SK-N-SH (cell line): ENCODE results near the gene SPRED2. TPM values are rescaled to one million over a fixed set of nuclear protein-coding genes. Genes with fewer than 3 reads are reported as not detected.

ENCODE experiments used
- CTCF ChIA-PET: fragments of 300-600, 350-600 bp; formaldehyde crosslinking; extraction: SDS; loops from one replicate; lab custom pipeline; 2021; lab: Yijun Ruan, JAX
- POLR2A ChIA-PET: fragments of 350-600 bp; sonication (Branson Sonifier 250); formaldehyde crosslinking; extraction: SDS; loops from one replicate; lab custom pipeline; 2020; ENCODE audit warnings: antibody characterized with exemption, inconsistent platforms; lab: Yijun Ruan, JAX
- DNase-seq: peaks from one replicate; pipeline ENCODE4 v3.0.0; 2012
- H2AFZ ChIP-seq: fragments of 200-600 bp; sonication (generic); 2 replicates; pipeline ENCODE4 v1.8.1; 2016; ENCODE audit warnings: antibody characterized with exemption, mild to moderate bottlenecking, low read depth
- H3F3A ChIP-seq: fragments of 200-600 bp; sonication (generic); replicated peaks from 2 replicates; pipeline ENCODE3; 2016; ENCODE audit warnings: antibody characterized with exemption, mild to moderate bottlenecking; ENCODE audit not compliant: insufficient read depth
- H3K27ac ChIP-seq, 2 experiments: fragments of 200-500 bp in 1 of 2; fragments of 200-600 bp in 1 of 2; sonication (Bioruptor generic) in 1 of 2; sonication (generic), shearing (Covaris generic) in 1 of 2; 2 replicates each; pipeline versions ENCODE4 v1.5.1 to v1.6.1; 2014 to 2016; ENCODE audit warnings: low read depth in 2 of 2, inconsistent platforms in 1 of 2, low read length in 1 of 2, mild to moderate bottlenecking in 1 of 2, mixed read lengths in 1 of 2
- H3K27me3 ChIP-seq: fragments of 200-600 bp; sonication (generic), shearing (Covaris generic); 2 replicates; pipeline ENCODE4 v1.6.1; 2016; ENCODE audit warnings: mixed run types; ENCODE audit not compliant: insufficient read depth
- H3K36me3 ChIP-seq, 2 experiments: fragments of 200-500 bp in 1 of 2; fragments of 200-600 bp in 1 of 2; sonication (Bioruptor generic) in 1 of 2; sonication (generic) in 1 of 2; replicated peaks in 1 of 2; 2 replicates each; pipeline versions ENCODE3 to v1.5.1; 2014 to 2016; ENCODE audit warnings: low read length in 1 of 2, mild to moderate bottlenecking in 1 of 2; ENCODE audit not compliant: insufficient read depth in 2 of 2, control insufficient read depth in 1 of 2
- H3K4me1 ChIP-seq, 2 experiments: fragments of 200-500 bp in 1 of 2; fragments of 200-600 bp in 1 of 2; sonication (Bioruptor generic) in 1 of 2; sonication (generic), shearing (Covaris generic) in 1 of 2; 2 replicates each; pipeline versions ENCODE4 v1.5.1 to v1.6.1; 2014 to 2016; ENCODE audit warnings: low read depth in 1 of 2, low read length in 1 of 2, mixed run types in 1 of 2; ENCODE audit not compliant: insufficient read depth in 2 of 2, control insufficient read depth in 1 of 2
- H3K4me2 ChIP-seq: fragments of 200-600 bp; sonication (generic), shearing (Covaris generic); 2 replicates; pipeline ENCODE4 v1.6.1; 2017; ENCODE audit warnings: mixed run types
- H3K4me3 ChIP-seq, 2 experiments: fragments of 200-500 bp in 1 of 2; fragments of 200-600 bp in 1 of 2; sonication (Bioruptor generic) in 1 of 2; sonication (generic), shearing (Covaris generic) in 1 of 2; 2 replicates each; pipeline versions ENCODE4 v1.5.1 to v1.8.1; 2014 to 2016; ENCODE audit warnings: low read depth in 2 of 2, inconsistent platforms in 1 of 2, low read length in 1 of 2, mild to moderate bottlenecking in 1 of 2, mixed read lengths in 1 of 2, moderate library complexity in 1 of 2
- H3K79me2 ChIP-seq: fragments of 200-600 bp; sonication (generic); 2 replicates; pipeline ENCODE4 v1.8.1; 2017; ENCODE audit warnings: mild to moderate bottlenecking; ENCODE audit not compliant: insufficient read depth
- H3K9ac ChIP-seq: fragments of 200-600 bp; sonication (generic); 2 replicates; pipeline ENCODE4 v1.6.1; 2017; ENCODE audit warnings: mixed run types
- H3K9me2 ChIP-seq: fragments of 200-600 bp; sonication (generic); 2 replicates; pipeline ENCODE4 v1.6.1; 2017; ENCODE audit warnings: mixed run types
- H3K9me3 ChIP-seq: fragments of 200-600 bp; sonication (generic); 2 replicates; pipeline ENCODE4 v1.6.1; 2017; ENCODE audit warnings: mixed run types, mild to moderate bottlenecking, moderate library complexity
- H4K20me1 ChIP-seq: fragments of 200-600 bp; sonication (generic); 2 replicates; pipeline ENCODE4 v1.6.1; 2017; ENCODE audit warnings: mild to moderate bottlenecking, mixed run types; ENCODE audit not compliant: insufficient read depth
- CHD2 ChIP-seq: fragments of 150-350 bp; IDR thresholded peaks from 2 replicates; pipeline ENCODE4 v1.6.1; 2018; ENCODE audit warnings: low read length; ENCODE audit not compliant: partially characterized antibody
- EP300 ChIP-seq, 2 experiments: IDR thresholded peaks; 2 replicates each; pipeline versions ENCODE4 v1.4.0 to v1.6.1; 2012; ENCODE audit warnings: borderline replicate concordance in 1 of 2, low read depth in 1 of 2, low read length in 1 of 2
- FOSL2 ChIP-seq: IDR thresholded peaks from 2 replicates; pipeline ENCODE4 v1.4.0; 2012; ENCODE audit warnings: low read depth, mild to moderate bottlenecking, moderate library complexity, borderline replicate concordance
- FOXM1 ChIP-seq: IDR thresholded peaks from 2 replicates; pipeline ENCODE4 v1.4.0; 2012; ENCODE audit warnings: low read depth, mild to moderate bottlenecking
- GATA2 ChIP-seq: sonication (generic); formaldehyde crosslinking; IDR thresholded peaks from 2 replicates; pipeline ENCODE4 v1.5.0; 2020; ENCODE audit warnings: mild to moderate bottlenecking, missing genetic modification reagents
- MEF2A ChIP-seq: IDR thresholded peaks from 2 replicates; pipeline ENCODE4 v1.4.0; 2012; ENCODE audit warnings: low read depth, borderline replicate concordance
- NRF1 ChIP-seq: IDR thresholded peaks from 2 replicates; pipeline ENCODE4 v1.6.1; 2012; ENCODE audit warnings: low read depth, mild to moderate bottlenecking, low read length
- POLR2AphosphoS5 ChIP-seq: IDR thresholded peaks from 2 replicates; pipeline ENCODE4 v1.6.1; 2012; ENCODE audit warnings: low read depth, low read length
- RFX5 ChIP-seq: IDR thresholded peaks from 2 replicates; pipeline ENCODE4 v1.6.1; 2012; ENCODE audit warnings: mild to moderate bottlenecking, improper control_type of control experiment, low read length
- RXRA ChIP-seq: IDR thresholded peaks from 2 replicates; pipeline ENCODE4 v1.4.0; 2012; ENCODE audit warnings: low read depth, mild to moderate bottlenecking, borderline replicate concordance
- SMC3 ChIP-seq: IDR thresholded peaks from 2 replicates; pipeline ENCODE4 v1.6.1; 2012; ENCODE audit warnings: low read depth, low read length, improper control_type of control experiment
- TAF1 ChIP-seq: IDR thresholded peaks from 2 replicates; pipeline ENCODE4 v1.6.1; 2012; ENCODE audit warnings: low read depth, mild to moderate bottlenecking, low read length, moderate library complexity, borderline replicate concordance
- TEAD4 ChIP-seq: IDR thresholded peaks from 2 replicates; pipeline ENCODE4 v1.4.0; 2012; ENCODE audit warnings: mild to moderate bottlenecking, borderline replicate concordance; ENCODE audit not compliant: insufficient read depth
- WGBS: methylation state at CpG from one replicate; pipeline ENCODE4 v1.1.6; 2017; ENCODE audit warnings: low lambda C conversion rate; 5-methylcytosine and 5-hydroxymethylcytosine counted together
- polyA plus RNA-seq, 3 experiments: library from polyadenylated mRNA; depleted of rRNA; stranded (reverse); fragments of >200 nt; gene quantifications; 2 replicates each; pipeline ENCODE4 v1.2.3, GENCODE V29; 2012
- TF ChIP-seq, protein P1 (sequence below): IDR thresholded peaks from 2 replicates; pipeline ENCODE4 v1.6.1; 2012; ENCODE audit warnings: mild to moderate bottlenecking, low read depth, low read length, moderate library complexity
- TF ChIP-seq, protein P2 (sequence below): fragments of 150-350 bp; IDR thresholded peaks from 2 replicates; pipeline ENCODE4 v1.6.1; 2017; ENCODE audit warnings: antibody characterized with exemption, low read length, low read depth, borderline replicate concordance
- TF ChIP-seq, protein P3 (sequence below): IDR thresholded peaks from 2 replicates; pipeline ENCODE4 v1.4.0; 2012; ENCODE audit warnings: low read depth, borderline replicate concordance
- TF ChIP-seq, protein P4 (sequence below): fragments of 200-600 bp; sonication (generic); IDR thresholded peaks from 2 replicates; pipeline ENCODE4 v1.6.1; 2017; ENCODE audit warnings: antibody characterized with exemption, mild to moderate bottlenecking, moderate library complexity

Gene SPRED2
- polyA plus RNA-seq, 1 of the 3 experiments (the other 2 are of a cell fraction), result 21.9 TPM

DNA sequence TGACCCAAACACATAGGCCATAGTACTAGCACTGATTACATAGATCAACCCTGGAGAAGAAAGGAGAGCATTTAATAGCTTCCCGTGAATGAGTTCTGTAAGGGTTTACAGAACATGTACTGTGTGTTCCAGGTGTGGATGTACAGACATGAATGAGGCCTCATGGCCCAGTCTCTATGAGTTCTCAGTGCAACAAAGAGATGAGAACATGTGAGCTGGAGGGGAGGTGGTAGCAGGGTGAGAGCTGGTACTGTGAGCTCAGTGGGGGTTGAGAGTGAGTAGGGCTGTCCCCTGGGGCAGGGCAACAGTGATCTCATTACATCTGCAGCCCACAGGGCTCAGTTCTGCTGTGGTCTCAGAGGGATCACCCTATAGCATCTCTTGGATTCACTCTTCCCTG lies 42.6 kb upstream of the SPRED2 start (continued):
- TF ChIP-seq, protein P1, sequence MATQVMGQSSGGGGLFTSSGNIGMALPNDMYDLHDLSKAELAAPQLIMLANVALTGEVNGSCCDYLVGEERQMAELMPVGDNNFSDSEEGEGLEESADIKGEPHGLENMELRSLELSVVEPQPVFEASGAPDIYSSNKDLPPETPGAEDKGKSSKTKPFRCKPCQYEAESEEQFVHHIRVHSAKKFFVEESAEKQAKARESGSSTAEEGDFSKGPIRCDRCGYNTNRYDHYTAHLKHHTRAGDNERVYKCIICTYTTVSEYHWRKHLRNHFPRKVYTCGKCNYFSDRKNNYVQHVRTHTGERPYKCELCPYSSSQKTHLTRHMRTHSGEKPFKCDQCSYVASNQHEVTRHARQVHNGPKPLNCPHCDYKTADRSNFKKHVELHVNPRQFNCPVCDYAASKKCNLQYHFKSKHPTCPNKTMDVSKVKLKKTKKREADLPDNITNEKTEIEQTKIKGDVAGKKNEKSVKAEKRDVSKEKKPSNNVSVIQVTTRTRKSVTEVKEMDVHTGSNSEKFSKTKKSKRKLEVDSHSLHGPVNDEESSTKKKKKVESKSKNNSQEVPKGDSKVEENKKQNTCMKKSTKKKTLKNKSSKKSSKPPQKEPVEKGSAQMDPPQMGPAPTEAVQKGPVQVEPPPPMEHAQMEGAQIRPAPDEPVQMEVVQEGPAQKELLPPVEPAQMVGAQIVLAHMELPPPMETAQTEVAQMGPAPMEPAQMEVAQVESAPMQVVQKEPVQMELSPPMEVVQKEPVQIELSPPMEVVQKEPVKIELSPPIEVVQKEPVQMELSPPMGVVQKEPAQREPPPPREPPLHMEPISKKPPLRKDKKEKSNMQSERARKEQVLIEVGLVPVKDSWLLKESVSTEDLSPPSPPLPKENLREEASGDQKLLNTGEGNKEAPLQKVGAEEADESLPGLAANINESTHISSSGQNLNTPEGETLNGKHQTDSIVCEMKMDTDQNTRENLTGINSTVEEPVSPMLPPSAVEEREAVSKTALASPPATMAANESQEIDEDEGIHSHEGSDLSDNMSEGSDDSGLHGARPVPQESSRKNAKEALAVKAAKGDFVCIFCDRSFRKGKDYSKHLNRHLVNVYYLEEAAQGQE, result no peak
- TF ChIP-seq POLR2AphosphoS5, result no peak
- TF ChIP-seq TEAD4, result no peak
- no peak for TF ChIP-seq MEF2A
- no peak for TF ChIP-seq NRF1

DNA sequence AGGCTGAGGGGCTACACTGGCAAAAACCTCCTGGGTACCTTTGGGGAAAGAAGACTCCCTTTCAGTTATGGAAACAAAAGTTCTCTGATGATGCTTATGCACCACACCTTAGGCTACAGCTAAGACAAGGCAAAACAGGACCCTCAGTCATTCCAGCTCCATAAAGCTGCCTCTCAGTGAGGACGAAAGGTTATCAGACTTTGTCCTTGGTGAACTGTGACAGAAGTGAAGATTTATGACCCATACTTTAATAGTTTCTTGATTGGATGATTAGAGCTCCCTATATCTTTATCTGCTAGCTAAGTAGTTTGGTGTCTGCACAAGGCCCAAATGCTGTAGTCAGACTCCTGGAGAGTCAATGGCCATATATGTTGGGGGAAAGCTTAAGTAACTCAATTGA lies 40.6 kb upstream of the SPRED2 start:
- no peak overlapping the region for H3K9ac ChIP-seq
- H4K20me1 ChIP-seq, result no peaks in the 10 kb centered on the region
- 63% methylated on average over 1 of the region's 1 CpG for WGBS
- TF ChIP-seq NRF1 (no peak), CHD2 (no peak), EP300 (IDR thresholded peaks at IDR 0.05; ENCODE audit: borderline replicate concordance in 1 of 2, low read depth in 1 of 2, low read length in 1 of 2) (no peak), FOXM1 (no peak), TEAD4 (no peak), RFX5 (no peak)
- TF ChIP-seq, protein P2, sequence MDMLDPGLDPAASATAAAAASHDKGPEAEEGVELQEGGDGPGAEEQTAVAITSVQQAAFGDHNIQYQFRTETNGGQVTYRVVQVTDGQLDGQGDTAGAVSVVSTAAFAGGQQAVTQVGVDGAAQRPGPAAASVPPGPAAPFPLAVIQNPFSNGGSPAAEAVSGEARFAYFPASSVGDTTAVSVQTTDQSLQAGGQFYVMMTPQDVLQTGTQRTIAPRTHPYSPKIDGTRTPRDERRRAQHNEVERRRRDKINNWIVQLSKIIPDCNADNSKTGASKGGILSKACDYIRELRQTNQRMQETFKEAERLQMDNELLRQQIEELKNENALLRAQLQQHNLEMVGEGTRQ, result no peak
- TF ChIP-seq, all 33 proteins: peak for 0
- H3K79me2 ChIP-seq, result no peaks in the 10 kb centered on the region
- H3K4me1 ChIP-seq, result no peaks in the 10 kb centered on the region; a peak in 1 of 4 replicates
- no peaks in the 10 kb centered on the region for H3K9me2 ChIP-seq
- H3K36me3 ChIP-seq, result no peaks in the 10 kb centered on the region
- H3K9me3 ChIP-seq, result no peaks in the 10 kb centered on the region
- POLR2A ChIA-PET, result no interaction called here
- H3K27ac ChIP-seq, result no peak overlapping the region
- H3K4me3 ChIP-seq, result no peak overlapping the region
- DNase-seq, result no peak
- H2AFZ ChIP-seq, result no peak overlapping the region
- no peak overlapping the region for H3K4me2 ChIP-seq
- H3F3A ChIP-seq, result no peaks in the 10 kb centered on the region
- H3K27me3 ChIP-seq, result no peaks in the 10 kb centered on the region
- CTCF ChIA-PET, result interaction anchor here (1.1 to 1.2 kb wide), 2 partner anchors 8 to 10 kb away, joined by 3 read pairs; no protein-coding TSS in a partner anchor

DNA sequence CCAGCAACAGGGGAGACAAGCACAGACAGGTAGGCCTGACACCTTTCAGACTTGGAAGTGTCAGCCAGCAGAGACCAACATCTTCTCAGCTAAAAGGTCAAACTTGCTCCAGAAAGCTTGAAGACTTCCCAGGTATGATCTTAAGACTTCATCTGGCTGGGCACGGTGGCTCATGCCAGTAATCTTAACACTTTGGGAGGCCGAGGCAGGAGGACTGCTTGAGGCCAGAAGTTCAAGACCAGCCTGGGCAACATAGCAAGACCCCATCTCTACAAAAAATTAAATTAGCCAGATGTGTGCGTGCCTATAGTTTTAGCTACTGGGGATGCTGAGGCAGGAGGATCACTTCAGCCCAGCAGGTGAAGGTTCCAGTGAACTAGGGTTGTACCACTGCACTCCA lies 39.0 kb upstream of the SPRED2 start:
- Histone ChIP-seq H3K4me2 (no peak overlapping the region), H3K79me2 (no peaks in the 10 kb centered on the region), H3K9me2 (no peaks in the 10 kb centered on the region), H3K4me3 (no peak overlapping the region), H4K20me1 (no peaks in the 10 kb centered on the region), H3K27ac (no peak overlapping the region), H3K9ac (no peak overlapping the region), H3K36me3 (no peaks in the 10 kb centered on the region), H3K9me3 (no peaks in the 10 kb centered on the region), H3K4me1 (no peaks in the 10 kb centered on the region; a peak in 1 of 4 replicates), H3K27me3 (no peaks in the 10 kb centered on the region), H3F3A (no peaks in the 10 kb centered on the region), H2AFZ (no peak overlapping the region)
- POLR2A ChIA-PET, result no interaction called here
- CTCF ChIA-PET, result interaction anchor here (0.7 kb wide), 1 partner anchor 13 kb away, joined by 3 read pairs; no protein-coding TSS in a partner anchor
- whole genome bisulfite sequencing, result 88% methylated on average over 3 of the region's 3 CpGs
- no peak for DNase-seq
- TF ChIP-seq TAF1 (no peak), SMC3 (no peak), RXRA (no peak), FOSL2 (no peak), GATA2 (no peak)
- TF ChIP-seq, protein P3, sequence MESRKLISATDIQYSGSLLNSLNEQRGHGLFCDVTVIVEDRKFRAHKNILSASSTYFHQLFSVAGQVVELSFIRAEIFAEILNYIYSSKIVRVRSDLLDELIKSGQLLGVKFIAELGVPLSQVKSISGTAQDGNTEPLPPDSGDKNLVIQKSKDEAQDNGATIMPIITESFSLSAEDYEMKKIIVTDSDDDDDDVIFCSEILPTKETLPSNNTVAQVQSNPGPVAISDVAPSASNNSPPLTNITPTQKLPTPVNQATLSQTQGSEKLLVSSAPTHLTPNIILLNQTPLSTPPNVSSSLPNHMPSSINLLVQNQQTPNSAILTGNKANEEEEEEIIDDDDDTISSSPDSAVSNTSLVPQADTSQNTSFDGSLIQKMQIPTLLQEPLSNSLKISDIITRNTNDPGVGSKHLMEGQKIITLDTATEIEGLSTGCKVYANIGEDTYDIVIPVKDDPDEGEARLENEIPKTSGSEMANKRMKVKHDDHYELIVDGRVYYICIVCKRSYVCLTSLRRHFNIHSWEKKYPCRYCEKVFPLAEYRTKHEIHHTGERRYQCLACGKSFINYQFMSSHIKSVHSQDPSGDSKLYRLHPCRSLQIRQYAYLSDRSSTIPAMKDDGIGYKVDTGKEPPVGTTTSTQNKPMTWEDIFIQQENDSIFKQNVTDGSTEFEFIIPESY, result no peak
- TF ChIP-seq, protein P4, sequence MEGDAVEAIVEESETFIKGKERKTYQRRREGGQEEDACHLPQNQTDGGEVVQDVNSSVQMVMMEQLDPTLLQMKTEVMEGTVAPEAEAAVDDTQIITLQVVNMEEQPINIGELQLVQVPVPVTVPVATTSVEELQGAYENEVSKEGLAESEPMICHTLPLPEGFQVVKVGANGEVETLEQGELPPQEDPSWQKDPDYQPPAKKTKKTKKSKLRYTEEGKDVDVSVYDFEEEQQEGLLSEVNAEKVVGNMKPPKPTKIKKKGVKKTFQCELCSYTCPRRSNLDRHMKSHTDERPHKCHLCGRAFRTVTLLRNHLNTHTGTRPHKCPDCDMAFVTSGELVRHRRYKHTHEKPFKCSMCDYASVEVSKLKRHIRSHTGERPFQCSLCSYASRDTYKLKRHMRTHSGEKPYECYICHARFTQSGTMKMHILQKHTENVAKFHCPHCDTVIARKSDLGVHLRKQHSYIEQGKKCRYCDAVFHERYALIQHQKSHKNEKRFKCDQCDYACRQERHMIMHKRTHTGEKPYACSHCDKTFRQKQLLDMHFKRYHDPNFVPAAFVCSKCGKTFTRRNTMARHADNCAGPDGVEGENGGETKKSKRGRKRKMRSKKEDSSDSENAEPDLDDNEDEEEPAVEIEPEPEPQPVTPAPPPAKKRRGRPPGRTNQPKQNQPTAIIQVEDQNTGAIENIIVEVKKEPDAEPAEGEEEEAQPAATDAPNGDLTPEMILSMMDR, result no peak
